HT-29 (cell line): ENCODE measurements around the gene C2CD4C. TPM values are rescaled to one million over a fixed set of nuclear protein-coding genes. Genes with fewer than 3 reads are reported as not detected.
"Not testable (repeated sequence)": the region's sequence is repeated elsewhere in the genome, so short reads cannot be mapped to it uniquely, and the experiment has no call there.

ENCODE experiments used
- DNase-seq: peaks from one replicate; pipeline ENCODE4 v3.0.0-alpha.2; 2015; ENCODE audit warnings: low spot score
- small RNA-seq: library from RNA; depleted of rRNA; stranded (forward); fragments of <200 nt; gene quantifications from one replicate; pipeline ENCODE3, GENCODE V24; 2014
- total RNA-seq: library from RNA; depleted of rRNA; stranded (reverse); fragments of >200 nt; shearing (Covaris generic); gene quantifications from 2 replicates; pipeline ENCODE4 v1.2.3, GENCODE V29; 2014; rRNA removed

The C2CD4C gene
- total RNA-seq, 1 experiment from 2014 or later: 0.58 TPM

DNA sequence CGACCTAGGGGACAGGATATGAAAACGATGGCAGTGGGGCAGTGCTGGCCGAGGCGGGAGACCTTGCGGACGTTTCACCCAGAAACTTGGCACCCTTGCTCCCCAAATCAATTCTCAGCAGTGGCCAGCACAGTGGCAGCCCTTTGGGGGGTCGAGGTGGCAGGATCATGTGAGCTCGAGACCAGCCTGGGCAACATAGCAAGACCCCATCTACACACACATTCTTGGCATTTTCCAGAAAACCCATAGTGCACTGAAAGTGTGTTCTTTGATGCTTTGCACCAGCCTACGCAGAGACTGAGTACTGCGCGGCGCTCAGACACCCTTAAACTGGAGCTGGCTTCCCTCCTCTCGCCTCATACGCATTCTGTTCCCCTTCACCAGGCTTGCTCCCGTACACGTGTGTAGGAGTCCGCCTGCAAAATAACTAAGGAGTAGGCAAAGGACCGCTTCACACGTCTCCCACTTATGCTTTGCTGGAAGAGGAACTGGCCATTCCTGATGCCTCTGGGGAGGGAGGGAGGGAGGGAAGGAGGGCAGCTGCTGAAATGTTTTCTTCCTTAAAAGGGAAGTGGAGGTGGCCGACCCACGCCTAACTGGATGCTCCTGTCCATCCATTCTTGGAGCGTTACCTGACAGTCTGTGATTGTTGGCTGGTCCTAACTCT is 40.9 kb downstream of the C2CD4C start:
- DNase-seq: no peak

DNA sequence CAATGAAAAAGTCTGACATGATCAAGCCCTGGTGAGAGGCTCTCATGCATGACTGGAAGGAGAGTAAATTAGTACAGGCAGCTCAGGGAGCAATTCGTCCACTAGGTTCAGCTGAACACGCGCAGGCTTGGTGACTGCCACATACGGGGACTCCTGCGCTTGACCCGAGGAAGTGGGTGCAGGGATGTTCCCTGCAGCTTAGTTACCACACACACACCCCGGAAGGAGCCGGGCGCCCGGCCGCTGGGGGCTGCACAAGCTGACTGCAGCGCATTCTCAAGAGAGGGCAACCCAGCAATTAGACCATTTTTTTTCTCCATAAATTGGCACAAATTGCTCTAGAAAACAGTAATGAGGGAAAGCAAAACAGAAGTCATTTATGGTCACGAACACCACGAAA is 41.4 kb downstream of the C2CD4C start:
- no peak for DNase-seq

DNA sequence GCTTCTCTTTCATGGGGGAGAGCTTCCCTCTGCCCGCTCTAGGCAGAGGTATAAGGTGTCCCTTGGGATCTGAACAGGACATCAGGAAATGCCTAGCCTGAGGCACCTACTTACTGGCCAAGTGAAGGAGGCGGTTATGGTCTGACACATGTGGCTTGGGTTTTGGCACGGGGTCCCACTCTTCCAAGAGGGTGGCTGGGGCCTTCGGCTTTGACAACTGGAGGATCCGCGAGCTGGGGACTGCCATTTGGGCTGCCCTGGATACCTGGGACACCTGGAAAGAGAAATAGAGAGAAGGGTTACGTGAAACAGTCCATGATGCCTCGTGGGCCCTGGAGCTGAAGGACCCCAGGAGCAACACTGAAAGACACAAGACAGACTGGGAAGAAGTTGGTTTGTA is 42.0 kb downstream of the C2CD4C start:
- no peak for DNase-seq

DNA sequence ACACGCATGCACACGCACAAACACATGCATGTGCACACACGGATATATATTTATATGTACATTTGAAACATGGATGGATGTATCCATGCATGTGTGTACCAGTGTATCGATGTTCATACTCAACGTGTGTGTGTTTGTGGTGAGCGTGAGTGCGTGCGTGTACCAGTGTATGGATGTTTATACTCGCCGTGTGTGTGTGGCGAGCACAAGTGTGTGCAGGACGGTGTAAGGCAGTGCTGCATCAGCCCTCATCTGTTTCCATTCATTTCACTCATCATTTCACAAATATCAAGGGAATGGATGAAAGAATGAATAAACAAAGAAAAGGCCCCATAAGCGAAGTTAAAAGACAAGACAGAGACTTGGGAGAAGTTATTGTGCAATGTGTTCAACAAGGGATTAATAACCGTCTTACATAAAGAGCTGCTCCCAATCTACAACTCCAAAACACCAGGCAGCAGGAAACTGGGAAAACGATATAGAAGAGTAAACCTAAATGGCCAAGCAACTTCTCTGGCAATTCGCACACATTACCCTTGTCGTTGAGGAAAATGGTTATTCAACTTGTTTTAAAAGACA is 42.7 kb downstream of the C2CD4C start:
- DNase-seq: no peak

DNA sequence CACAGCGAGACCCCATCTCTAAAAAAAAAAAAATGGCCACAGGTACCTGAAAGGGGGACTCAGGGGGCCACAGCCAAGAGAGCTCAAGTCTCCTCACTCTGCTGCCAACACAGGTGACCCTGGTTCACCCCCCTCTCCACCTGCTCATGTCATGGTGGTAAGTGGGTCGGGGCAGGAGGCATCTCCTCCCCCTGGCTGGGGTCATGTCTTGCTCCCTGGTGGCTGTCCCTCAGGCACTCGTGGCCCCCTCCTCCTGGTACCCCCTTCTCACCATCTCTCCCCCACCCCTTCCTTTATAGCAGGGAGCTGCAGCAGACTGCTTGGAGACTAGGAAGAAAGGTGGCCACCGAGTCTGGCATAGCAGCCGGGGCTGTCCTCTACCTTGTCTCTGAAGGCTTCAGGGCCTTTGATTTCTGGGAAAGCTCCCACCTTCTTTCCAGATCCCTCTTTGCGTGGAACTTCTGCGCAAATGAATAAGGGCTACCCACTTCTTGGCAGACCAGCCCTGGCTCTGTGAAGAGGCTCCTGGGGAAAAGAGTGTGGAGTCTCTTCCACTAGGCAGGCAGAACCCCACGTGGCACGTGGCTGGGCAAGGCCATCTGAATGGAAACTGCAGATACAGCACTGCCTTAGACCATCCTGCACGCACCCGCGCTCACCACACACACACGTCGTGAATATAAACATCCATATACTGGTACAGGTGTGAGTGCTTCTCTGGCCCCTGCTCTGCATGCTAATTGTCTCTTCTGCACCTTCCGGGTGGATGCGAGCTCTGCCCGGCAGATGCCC is 44.3 kb downstream of the C2CD4C start:
- DNase-seq: no peak

DNA sequence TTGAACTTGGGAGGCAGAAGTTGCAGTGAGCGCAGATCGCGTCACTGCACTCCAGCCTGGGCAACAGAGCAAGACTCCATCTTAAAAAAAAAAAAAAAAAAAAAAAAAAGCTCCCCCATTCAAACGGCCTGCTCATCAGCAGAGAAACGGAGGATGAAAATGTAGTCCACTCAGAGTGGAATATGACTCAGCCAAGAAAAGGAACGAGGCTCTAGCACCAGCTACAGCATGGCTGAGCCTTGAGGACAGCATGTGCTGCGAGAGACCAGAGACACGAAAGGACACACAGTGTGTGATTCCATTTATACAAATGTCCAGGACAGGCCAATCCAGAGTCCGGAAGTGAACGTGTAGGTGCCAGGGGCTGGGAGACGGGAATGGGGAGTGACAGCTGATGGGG is 46.3 kb downstream of the C2CD4C start:
- no peak for DNase-seq

DNA sequence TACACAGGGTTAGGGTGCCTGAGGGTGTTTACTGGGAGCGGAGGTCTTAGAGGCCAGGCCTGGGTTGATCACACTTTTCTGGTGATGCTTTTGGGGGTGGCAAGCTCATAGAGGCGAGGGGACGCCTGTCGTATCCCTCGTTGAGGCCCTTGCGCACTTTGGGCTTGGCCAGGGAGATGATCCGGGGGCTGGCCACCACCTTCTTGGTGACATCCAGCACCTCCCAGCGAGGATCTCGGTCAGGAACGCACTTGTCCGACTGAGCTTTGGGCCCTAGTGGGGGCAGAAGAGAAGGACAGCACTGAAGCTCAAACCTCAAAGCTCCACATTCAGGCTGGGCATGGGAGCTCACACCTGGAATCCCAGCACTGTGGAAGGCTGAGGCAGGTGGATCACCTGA is 46.8 kb downstream of the C2CD4C start:
- DNase-seq: no peak

DNA sequence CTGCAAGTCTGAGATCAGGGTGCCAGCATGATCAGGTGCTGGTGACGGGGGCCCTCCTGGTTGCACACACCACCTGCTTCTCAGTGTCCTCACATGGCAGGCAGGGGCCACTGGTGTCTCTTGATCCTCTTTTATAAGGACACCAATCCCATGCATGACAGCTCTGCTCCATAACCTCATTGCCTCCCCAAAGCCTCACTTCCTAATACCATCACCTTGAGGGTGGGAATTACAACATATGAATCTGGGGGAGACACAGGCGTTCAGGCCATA is 49.4 kb downstream of the C2CD4C start:
- no peak for DNase-seq

DNA sequence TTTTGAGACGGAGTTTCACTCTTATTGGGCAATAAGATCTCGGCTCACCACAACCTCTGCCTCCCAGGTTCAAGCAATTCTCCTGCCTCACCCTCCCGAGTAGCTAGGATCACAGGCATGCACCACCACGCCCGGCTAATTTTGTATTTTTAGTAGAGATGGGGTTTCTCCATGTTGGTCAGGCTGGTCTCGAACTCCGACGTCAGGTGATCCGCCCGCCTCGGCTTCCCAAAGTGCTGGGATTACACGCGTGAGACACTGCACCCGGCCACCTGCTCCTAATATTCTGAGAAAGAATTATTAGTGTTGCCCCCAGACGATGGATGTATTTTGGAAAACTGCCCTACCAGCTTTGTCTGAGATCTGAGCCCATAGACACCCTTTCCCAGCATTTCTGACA is 53.4 kb downstream of the C2CD4C start:
- not testable (repeated sequence) for DNase-seq

Small RNA genes lying within 50 kb of the gene (small RNA-seq; reads per million reads assigned to genes)
- gene RNA5SP462: 2.0 reads per million, percentile 65 among the genes with 10 or more reads in this experiment

Other genes with a start within 250 kb of the C2CD4C start
- 226 and 231 TPM in 2 replicates for gene PLPP2, start 117.7 kb downstream of the C2CD4C start, total RNA-seq
- gene MIER2, start 64.4 kb downstream of the C2CD4C start, total RNA-seq: 20.8 and 29.8 TPM in 2 replicates
- 0.29 TPM in 1 of 2 replicates, not detected in the other for gene SHC2, start 51.9 kb upstream of the C2CD4C start, total RNA-seq
- gene MADCAM1, start 87.3 kb upstream of the C2CD4C start, total RNA-seq: 0.31 TPM in 1 of 2 replicates, not detected in the other
- gene TPGS1, start 98.3 kb upstream of the C2CD4C start, total RNA-seq: 25.8 and 32.9 TPM in 2 replicates
- gene CDC34, start 122.6 kb upstream of the C2CD4C start, total RNA-seq: 151 and 167 TPM in 2 replicates
- gene GZMM, start 134.9 kb upstream of the C2CD4C start, total RNA-seq: 0.31 TPM in 1 of 2 replicates, not detected in the other
- gene BSG, start 163.4 kb upstream of the C2CD4C start, total RNA-seq: 725 and 781 TPM in 2 replicates
- gene HCN2, start 180.7 kb upstream of the C2CD4C start, total RNA-seq: 0.10 TPM in 1 of 2 replicates, not detected in the other
- gene POLRMT, start 224.4 kb upstream of the C2CD4C start, total RNA-seq: 74.3 and 89.6 TPM in 2 replicates
- gene FGF22, start 230.7 kb upstream of the C2CD4C start, total RNA-seq: 0.05 and 0.36 TPM in 2 replicates